Measurements from ENCODE around the gene KCNIP4. TPM values are rescaled to one million over a fixed set of nuclear protein-coding genes. Genes with fewer than 3 reads are reported as not detected.

KCNIP4 gene
- total RNA-seq, 2 donors from 2014 or later, result 1.2 TPM; not detected in 1

- Histone ChIP-seq H3K4me1 (replicated peaks) (no peaks in the 10 kb centered on the region), H3K4me3 (no peak overlapping the region), H3K27ac (no peak overlapping the region), H3K27me3 (replicated peaks; ENCODE audit: insufficient read depth) (no peaks in the 10 kb centered on the region), H3K36me3 (no peaks in the 10 kb centered on the region), H3K9me3 (no peaks in the 10 kb centered on the region)
- no peak for DNase-seq (ENCODE audit: low spot score)
- intact Hi-C loops (cut with DNase I), result no loop called here
- no peak for TF ChIP-seq POLR2A (IDR thresholded peaks at IDR 0.05)
- TF ChIP-seq CTCF (IDR thresholded peaks at IDR 0.05), result no peak
- TF ChIP-seq POLR2AphosphoS5 (IDR thresholded peaks at IDR 0.05), result no peak
- 79% methylated on average over 6 of the region's 6 CpGs for WGBS
Measured at GRCh38 chr4:21710179-21710835, 238.3 kb downstream of the KCNIP4 start.

- TF ChIP-seq POLR2AphosphoS5 (IDR thresholded peaks at IDR 0.05), result no peak
- no peak for TF ChIP-seq CTCF (IDR thresholded peaks at IDR 0.05)
- TF ChIP-seq POLR2A (IDR thresholded peaks at IDR 0.05), result no peak
- Histone ChIP-seq H3K4me3 (no peak overlapping the region), H3K4me1 (replicated peaks) (no peaks in the 10 kb centered on the region), H3K36me3 (no peaks in the 10 kb centered on the region), H3K27me3 (replicated peaks; ENCODE audit: insufficient read depth) (no peaks in the 10 kb centered on the region), H3K27ac (no peak overlapping the region), H3K9me3 (no peaks in the 10 kb centered on the region)
- intact Hi-C loops (cut with DNase I), result no loop called here
- DNase-seq (ENCODE audit: low spot score), result no peak
Measured at GRCh38 chr4:21709761-21710160, 238.8 kb downstream of the KCNIP4 start.

GRCh38 chr4:21709031-21709430 is 239.5 kb downstream of the KCNIP4 start:
- no peaks in the 10 kb centered on the region for H3K4me1 ChIP-seq (replicated peaks)

GRCh38 chr4:21699446-21699845 is 249.1 kb downstream of the KCNIP4 start:
- H3K27ac ChIP-seq, result no peak overlapping the region
- WGBS, result 73% methylated on average over 4 of the region's 4 CpGs
- H3K36me3 ChIP-seq, result no peaks in the 10 kb centered on the region
- H3K27me3 ChIP-seq (replicated peaks; ENCODE audit: insufficient read depth), result no peaks in the 10 kb centered on the region
- no peaks in the 10 kb centered on the region for H3K4me1 ChIP-seq (replicated peaks)
- intact Hi-C loops (cut with DNase I), result no loop called here
- no peak overlapping the region for H3K4me3 ChIP-seq
- H3K9me3 ChIP-seq, result no peaks in the 10 kb centered on the region
- no peak for TF ChIP-seq CTCF (IDR thresholded peaks at IDR 0.05)
- no peak for DNase-seq (ENCODE audit: low spot score)

More at GRCh38 chr4:21709031-21709430, 239.5 kb downstream of the KCNIP4 start:
- DNase-seq (ENCODE audit: low spot score), result no peak
- no peak overlapping the region for H3K27ac ChIP-seq
- TF ChIP-seq POLR2AphosphoS5 (IDR thresholded peaks at IDR 0.05), result no peak
- no peak for TF ChIP-seq CTCF (IDR thresholded peaks at IDR 0.05)
- no peak for TF ChIP-seq POLR2A (IDR thresholded peaks at IDR 0.05)
- WGBS, result 68% methylated on average over 1 of the region's 1 CpG
- no peaks in the 10 kb centered on the region for H3K9me3 ChIP-seq
- no peak overlapping the region for H3K4me3 ChIP-seq
- intact Hi-C loops (cut with DNase I), result no loop called here
- H3K36me3 ChIP-seq, result no peaks in the 10 kb centered on the region
- no peaks in the 10 kb centered on the region for H3K27me3 ChIP-seq (replicated peaks; ENCODE audit: insufficient read depth)

GRCh38 chr4:21697583-21697982 is 251.0 kb downstream of the KCNIP4 start:
- no peaks in the 10 kb centered on the region for H3K27me3 ChIP-seq (replicated peaks; ENCODE audit: insufficient read depth)
- TF ChIP-seq POLR2AphosphoS5 (IDR thresholded peaks at IDR 0.05), result no peak
- TF ChIP-seq CTCF (IDR thresholded peaks at IDR 0.05), result no peak
- no peak for TF ChIP-seq POLR2A (IDR thresholded peaks at IDR 0.05)
- H3K27ac ChIP-seq, result no peak overlapping the region
- H3K36me3 ChIP-seq, result no peaks in the 10 kb centered on the region
- no peak overlapping the region for H3K4me3 ChIP-seq
- intact Hi-C loops (cut with DNase I), result no loop called here
- WGBS, result 34% methylated on average over 10 of the region's 10 CpGs
- H3K9me3 ChIP-seq, result no peaks in the 10 kb centered on the region
- no peak for DNase-seq (ENCODE audit: low spot score)
- no peaks in the 10 kb centered on the region for H3K4me1 ChIP-seq (replicated peaks)
